GM06990 (cell line): ENCODE data around the gene MAP3K19.
"Not testable (repeated sequence)": the region's sequence is repeated elsewhere in the genome, so short reads cannot be mapped to it uniquely, and the experiment has no call there.

Experiments used
- DNase-seq: peaks from one replicate; pipeline ENCODE4 v3.0.0-alpha.2; 2011; ENCODE audit not compliant: insufficient read length; ENCODE audit errors: extremely low read depth
- H3K27me3 ChIP-seq: replicated peaks from 2 replicates; pipeline ENCODE4 v1.6.0; 2011; ENCODE audit warnings: low read length; ENCODE audit not compliant: control insufficient read depth, insufficient read depth
- H3K36me3 ChIP-seq: 2 replicates; pipeline ENCODE4 v1.5.1; 2011; ENCODE audit warnings: low read length; ENCODE audit not compliant: control insufficient read depth, insufficient read depth
- H3K4me3 ChIP-seq: replicated peaks from 2 replicates; pipeline ENCODE4 v1.5.1; 2011; ENCODE audit warnings: low read depth, mild to moderate bottlenecking, control low read depth, low read length
- CTCF ChIP-seq: IDR thresholded peaks from 2 replicates; pipeline ENCODE4 v1.5.1; 2011; ENCODE audit warnings: low read length, control low read depth, mild to moderate bottlenecking, inconsistent platforms; ENCODE audit not compliant: insufficient read depth, poor library complexity, severe bottlenecking

MAP3K19 gene

GRCh38 chr2:135093193-135093592 is 45.9 kb upstream of the MAP3K19 start:
- no peak for TF ChIP-seq CTCF
- Histone ChIP-seq H3K36me3 (peaks cover 1% of the 10 kb centered on the region), H3K27me3 (no peaks in the 10 kb centered on the region), H3K4me3 (no peak overlapping the region)
- no peak for DNase-seq

DNA sequence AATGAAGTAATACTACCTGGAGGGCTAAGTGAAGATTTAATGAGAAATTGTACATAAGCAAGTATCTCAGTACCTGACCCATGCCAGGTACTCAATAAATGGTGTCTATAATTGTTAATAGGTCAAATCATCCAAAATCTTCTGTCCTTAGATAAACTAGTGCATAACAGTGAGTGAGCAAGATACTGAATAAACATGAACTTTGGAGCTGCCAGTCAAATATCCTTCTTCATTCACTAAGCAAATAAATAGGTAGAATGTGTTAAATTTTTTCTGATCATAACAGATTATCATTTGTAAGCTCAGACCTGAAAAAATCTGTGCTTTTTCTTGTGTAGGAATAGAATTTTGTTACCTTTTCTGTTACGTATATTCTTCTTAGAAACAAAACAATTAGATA is 44.4 kb upstream of the MAP3K19 start:
- no peak for TF ChIP-seq CTCF
- Histone ChIP-seq H3K27me3 (no peaks in the 10 kb centered on the region), H3K4me3 (no peak overlapping the region), H3K36me3 (peaks cover 1% of the 10 kb centered on the region; the same call in 1 of the 2 replicates)
- DNase-seq, result no peak

- DNase-seq, H3K27me3 ChIP-seq, H3K4me3 ChIP-seq, H3K36me3 ChIP-seq: not testable (repeated sequence)
Observed at GRCh38 chr2:135089597-135089996, 42.4 kb upstream of the MAP3K19 start.

GRCh38 chr2:135086222-135086621 is 39.0 kb upstream of the MAP3K19 start:
- no peaks in the 10 kb centered on the region; the same call in 1 of the 2 replicates for H3K36me3 ChIP-seq
- no peak for DNase-seq
- no peak for TF ChIP-seq CTCF
- no peak overlapping the region for H3K4me3 ChIP-seq
- H3K27me3 ChIP-seq, result no peaks in the 10 kb centered on the region

DNA sequence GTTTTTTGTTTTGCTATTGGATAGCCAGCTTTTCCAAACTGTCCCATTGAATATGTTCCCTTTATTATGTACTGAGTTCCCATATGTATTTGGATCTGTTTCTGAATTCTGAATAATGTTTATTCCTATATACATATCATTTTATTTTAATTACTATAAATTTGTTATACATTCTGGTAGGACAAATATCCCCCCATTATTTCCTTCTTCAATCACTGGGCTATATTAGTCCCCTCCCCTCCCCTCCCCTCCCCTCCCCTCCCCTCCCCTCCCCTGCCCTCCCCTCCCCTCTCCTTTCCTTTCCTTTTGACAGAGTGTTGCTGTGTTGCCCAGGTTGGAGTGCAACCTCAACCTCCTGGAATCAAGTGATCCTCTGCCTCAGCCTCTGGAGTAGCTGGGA is 31.2 kb upstream of the MAP3K19 start:
- H3K27me3 ChIP-seq, result no peaks in the 10 kb centered on the region
- no peak for DNase-seq
- no peak for TF ChIP-seq CTCF
- no peak overlapping the region for H3K4me3 ChIP-seq
- no peaks in the 10 kb centered on the region for H3K36me3 ChIP-seq

GRCh38 chr2:135076556-135076955 is 29.3 kb upstream of the MAP3K19 start:
- DNase-seq, result no peak
- H3K4me3 ChIP-seq, result no peak overlapping the region
- no peak for TF ChIP-seq CTCF
- H3K36me3 ChIP-seq, result no peaks in the 10 kb centered on the region
- H3K27me3 ChIP-seq, result no peaks in the 10 kb centered on the region
